Fibroblast of peridontal ligament (primary cell): ENCODE results near the gene SPANXA1.
A peak's percentile ranks its signal among the peaks of the same experiment; 100 is the strongest.
"Not testable (repeated sequence)": the region's sequence is repeated elsewhere in the genome, so short reads cannot be mapped to it uniquely, and the experiment has no call there.

Experiments used
- DNase-seq: peaks from one replicate; pipeline ENCODE4 v3.0.0-alpha.2; 2010; ENCODE audit errors: extremely low read depth

Gene SPANXA1

GRCh38 chrX:141584638-141585037, at the start of gene SPANXA1:
TSS of gene SPANXA1 (minus strand) at chrX:141584738. CDS start at chrX:141584678, 60 bp downstream.
- not testable (repeated sequence) for DNase-seq

GRCh38 chrX:141632124-141632523, 47.6 kb upstream of the SPANXA1 start:
- DNase-seq: no peak

- DNase-seq: peak; percentile 69
Measured at GRCh38 chrX:141619336-141619735, 34.8 kb upstream of the SPANXA1 start.

- DNase-seq: no peak
Measured at GRCh38 chrX:141609111-141609510, 24.6 kb upstream of the SPANXA1 start.

GRCh38 chrX:141589408-141589807, 4.9 kb upstream of the SPANXA1 start, which contains the start of gene SPANXA2:
TSS of gene SPANXA2 (plus strand) at chrX:141589708. CDS start at chrX:141589768, 60 bp downstream.
- not testable (repeated sequence) for DNase-seq

- not testable (repeated sequence) for DNase-seq
Measured at GRCh38 chrX:141542551-141542950, 42.0 kb downstream of the SPANXA1 start.
